NCI-H510A treated with DMSO at 0.1 percent for 48 hours (cell line): Measurements from ENCODE around the gene RFX4.

ENCODE experiments used
- DNase-seq: peaks from one replicate; lab custom pipeline; 2025; lab: John Stamatoyannopoulos, UW

Gene RFX4

GRCh38 chr12:106733660-106734059, 150.9 kb downstream of the RFX4 start:
- no peak for DNase-seq

GRCh38 chr12:106736051-106736957, 153.5 kb downstream of the RFX4 start:
- DNase-seq = no peak

GRCh38 chr12:106739318-106739717, 156.5 kb downstream of the RFX4 start:
- DNase-seq = no peak

- no peak for DNase-seq
These were observed 157.2 kb downstream of the RFX4 start for GRCh38 chr12:106739815-106740530.

GRCh38 chr12:106740818-106741217, 158.0 kb downstream of the RFX4 start:
- DNase-seq = no peak

- DNase-seq = no peak
These were observed 158.4 kb downstream of the RFX4 start for GRCh38 chr12:106741247-106741646.

GRCh38 chr12:106743270-106743988, 160.6 kb downstream of the RFX4 start:
- no peak for DNase-seq

GRCh38 chr12:106744600-106744999, 161.8 kb downstream of the RFX4 start:
- DNase-seq = no peak

GRCh38 chr12:106745181-106745745, 162.5 kb downstream of the RFX4 start:
- DNase-seq = no peak

GRCh38 chr12:106747973-106748436, 165.2 kb downstream of the RFX4 start:
- no peak for DNase-seq

- DNase-seq = no peak
These were observed 167.7 kb downstream of the RFX4 start for GRCh38 chr12:106750524-106750923.

GRCh38 chr12:106753526-106753925, 170.7 kb downstream of the RFX4 start:
- no peak for DNase-seq

GRCh38 chr12:106754331-106754730, 171.5 kb downstream of the RFX4 start:
- DNase-seq = no peak

GRCh38 chr12:106757623-106758348, 175.0 kb downstream of the RFX4 start:
- DNase-seq = no peak

- DNase-seq = no peak
These were observed 175.7 kb downstream of the RFX4 start for GRCh38 chr12:106758349-106759110.

GRCh38 chr12:106759526-106760183, 176.9 kb downstream of the RFX4 start:
- no peak for DNase-seq

GRCh38 chr12:106760184-106760531, 177.4 kb downstream of the RFX4 start:
- DNase-seq = no peak

- DNase-seq = no peak
These were observed 181.4 kb downstream of the RFX4 start for GRCh38 chr12:106764220-106764619.

- DNase-seq = no peak
These were observed 181.9 kb downstream of the RFX4 start for GRCh38 chr12:106764738-106765137.

- no peak for DNase-seq
These were observed 183.6 kb downstream of the RFX4 start for GRCh38 chr12:106766393-106766826.
